SK-N-SH (cell line): ENCODE data around the gene ZNF296. TPM values are rescaled to one million over a fixed set of nuclear protein-coding genes. Genes with fewer than 3 reads are reported as not detected.

Experiments
- CTCF ChIA-PET: fragments of 300-600, 350-600 bp; formaldehyde crosslinking; extraction: SDS; loops from one replicate; lab custom pipeline; 2021; lab: Yijun Ruan, JAX
- POLR2A ChIA-PET: fragments of 350-600 bp; sonication (Branson Sonifier 250); formaldehyde crosslinking; extraction: SDS; loops from one replicate; lab custom pipeline; 2020; ENCODE audit warnings: antibody characterized with exemption, inconsistent platforms; lab: Yijun Ruan, JAX
- DNase-seq: peaks from one replicate; pipeline ENCODE4 v3.0.0; 2012
- H2AFZ ChIP-seq: fragments of 200-600 bp; sonication (generic); 2 replicates; pipeline ENCODE4 v1.8.1; 2016; ENCODE audit warnings: antibody characterized with exemption, mild to moderate bottlenecking, low read depth
- H3F3A ChIP-seq: fragments of 200-600 bp; sonication (generic); replicated peaks from 2 replicates; pipeline ENCODE3; 2016; ENCODE audit warnings: antibody characterized with exemption, mild to moderate bottlenecking; ENCODE audit not compliant: insufficient read depth
- H3K27ac ChIP-seq, 2 experiments: fragments of 200-500 bp in 1 of 2; fragments of 200-600 bp in 1 of 2; sonication (Bioruptor generic) in 1 of 2; sonication (generic), shearing (Covaris generic) in 1 of 2; 2 replicates each; pipeline versions ENCODE4 v1.5.1 to v1.6.1; 2014 to 2016; ENCODE audit warnings: low read depth in 2 of 2, inconsistent platforms in 1 of 2, low read length in 1 of 2, mild to moderate bottlenecking in 1 of 2, mixed read lengths in 1 of 2
- H3K27me3 ChIP-seq: fragments of 200-600 bp; sonication (generic), shearing (Covaris generic); 2 replicates; pipeline ENCODE4 v1.6.1; 2016; ENCODE audit warnings: mixed run types; ENCODE audit not compliant: insufficient read depth
- H3K36me3 ChIP-seq, 2 experiments: fragments of 200-500 bp in 1 of 2; fragments of 200-600 bp in 1 of 2; sonication (Bioruptor generic) in 1 of 2; sonication (generic) in 1 of 2; replicated peaks in 1 of 2; 2 replicates each; pipeline versions ENCODE3 to v1.5.1; 2014 to 2016; ENCODE audit warnings: low read length in 1 of 2, mild to moderate bottlenecking in 1 of 2; ENCODE audit not compliant: insufficient read depth in 2 of 2, control insufficient read depth in 1 of 2
- H3K4me1 ChIP-seq, 2 experiments: fragments of 200-500 bp in 1 of 2; fragments of 200-600 bp in 1 of 2; sonication (Bioruptor generic) in 1 of 2; sonication (generic), shearing (Covaris generic) in 1 of 2; 2 replicates each; pipeline versions ENCODE4 v1.5.1 to v1.6.1; 2014 to 2016; ENCODE audit warnings: low read depth in 1 of 2, low read length in 1 of 2, mixed run types in 1 of 2; ENCODE audit not compliant: insufficient read depth in 2 of 2, control insufficient read depth in 1 of 2
- H3K4me2 ChIP-seq: fragments of 200-600 bp; sonication (generic), shearing (Covaris generic); 2 replicates; pipeline ENCODE4 v1.6.1; 2017; ENCODE audit warnings: mixed run types
- H3K4me3 ChIP-seq, 2 experiments: fragments of 200-500 bp in 1 of 2; fragments of 200-600 bp in 1 of 2; sonication (Bioruptor generic) in 1 of 2; sonication (generic), shearing (Covaris generic) in 1 of 2; 2 replicates each; pipeline versions ENCODE4 v1.5.1 to v1.8.1; 2014 to 2016; ENCODE audit warnings: low read depth in 2 of 2, inconsistent platforms in 1 of 2, low read length in 1 of 2, mild to moderate bottlenecking in 1 of 2, mixed read lengths in 1 of 2, moderate library complexity in 1 of 2
- H3K79me2 ChIP-seq: fragments of 200-600 bp; sonication (generic); 2 replicates; pipeline ENCODE4 v1.8.1; 2017; ENCODE audit warnings: mild to moderate bottlenecking; ENCODE audit not compliant: insufficient read depth
- H3K9ac ChIP-seq: fragments of 200-600 bp; sonication (generic); 2 replicates; pipeline ENCODE4 v1.6.1; 2017; ENCODE audit warnings: mixed run types
- H3K9me2 ChIP-seq: fragments of 200-600 bp; sonication (generic); 2 replicates; pipeline ENCODE4 v1.6.1; 2017; ENCODE audit warnings: mixed run types
- H3K9me3 ChIP-seq: fragments of 200-600 bp; sonication (generic); 2 replicates; pipeline ENCODE4 v1.6.1; 2017; ENCODE audit warnings: mixed run types, mild to moderate bottlenecking, moderate library complexity
- H4K20me1 ChIP-seq: fragments of 200-600 bp; sonication (generic); 2 replicates; pipeline ENCODE4 v1.6.1; 2017; ENCODE audit warnings: mild to moderate bottlenecking, mixed run types; ENCODE audit not compliant: insufficient read depth
- CTCF ChIP-seq: fragments of 200-600 bp; sonication (generic); IDR thresholded peaks from 2 replicates; pipeline ENCODE4 v1.6.1; 2017; ENCODE audit warnings: antibody characterized with exemption, mild to moderate bottlenecking, moderate library complexity
- EP300 ChIP-seq, 2 experiments: IDR thresholded peaks; 2 replicates each; pipeline versions ENCODE4 v1.4.0 to v1.6.1; 2012; ENCODE audit warnings: borderline replicate concordance in 1 of 2, low read depth in 1 of 2, low read length in 1 of 2
- EZH2phosphoT487 ChIP-seq: fragments of 200-600 bp; sonication (generic); IDR thresholded peaks from 2 replicates; pipeline ENCODE4 v1.6.1; 2017; ENCODE audit warnings: low read depth, mixed run types, mild to moderate bottlenecking, antibody characterized with exemption, moderate library complexity, borderline replicate concordance
- FOSL2 ChIP-seq: IDR thresholded peaks from 2 replicates; pipeline ENCODE4 v1.4.0; 2012; ENCODE audit warnings: low read depth, mild to moderate bottlenecking, moderate library complexity, borderline replicate concordance
- GABPA ChIP-seq: IDR thresholded peaks from 2 replicates; pipeline ENCODE4 v1.4.0; 2012; ENCODE audit warnings: low read depth, mild to moderate bottlenecking
- GATA2 ChIP-seq: sonication (generic); formaldehyde crosslinking; IDR thresholded peaks from 2 replicates; pipeline ENCODE4 v1.5.0; 2020; ENCODE audit warnings: mild to moderate bottlenecking, missing genetic modification reagents
- IRF3 ChIP-seq: fragments of 150-350 bp; IDR thresholded peaks from 2 replicates; pipeline ENCODE4 v1.6.1; 2016; ENCODE audit warnings: mild to moderate bottlenecking, low read depth, low read length
- MAX ChIP-seq: IDR thresholded peaks from 2 replicates; pipeline ENCODE4 v1.4.0; 2012; ENCODE audit warnings: low read depth
- MEF2A ChIP-seq: IDR thresholded peaks from 2 replicates; pipeline ENCODE4 v1.4.0; 2012; ENCODE audit warnings: low read depth, borderline replicate concordance
- MXI1 ChIP-seq: IDR thresholded peaks from 2 replicates; pipeline ENCODE4 v1.6.1; 2012; ENCODE audit warnings: mild to moderate bottlenecking, low read depth, low read length, improper control_type of control experiment
- NRF1 ChIP-seq: IDR thresholded peaks from 2 replicates; pipeline ENCODE4 v1.6.1; 2012; ENCODE audit warnings: low read depth, mild to moderate bottlenecking, low read length
- RAD21 ChIP-seq: IDR thresholded peaks from 2 replicates; pipeline ENCODE4 v1.6.1; 2012; ENCODE audit warnings: mild to moderate bottlenecking, low read length
- RCOR1 ChIP-seq: fragments of 150-350 bp; IDR thresholded peaks from 2 replicates; pipeline ENCODE4 v1.6.1; 2017; ENCODE audit warnings: antibody characterized with exemption, low read length
- SMC3 ChIP-seq: IDR thresholded peaks from 2 replicates; pipeline ENCODE4 v1.6.1; 2012; ENCODE audit warnings: low read depth, low read length, improper control_type of control experiment
- TCF12 ChIP-seq: IDR thresholded peaks from 2 replicates; pipeline ENCODE4 v1.4.0; 2012
- TEAD4 ChIP-seq: IDR thresholded peaks from 2 replicates; pipeline ENCODE4 v1.4.0; 2012; ENCODE audit warnings: mild to moderate bottlenecking, borderline replicate concordance; ENCODE audit not compliant: insufficient read depth
- ZBTB33 ChIP-seq: IDR thresholded peaks from 2 replicates; pipeline ENCODE4 v1.4.0; 2012; ENCODE audit warnings: low read depth, borderline replicate concordance
- WGBS: methylation state at CpG from one replicate; pipeline ENCODE4 v1.1.6; 2017; ENCODE audit warnings: low lambda C conversion rate; 5-methylcytosine and 5-hydroxymethylcytosine counted together
- polyA plus RNA-seq, 3 experiments: library from polyadenylated mRNA; depleted of rRNA; stranded (reverse); fragments of >200 nt; gene quantifications; 2 replicates each; pipeline ENCODE4 v1.2.3, GENCODE V29; 2012

The ZNF296 gene
- polyA plus RNA-seq, 1 of the 3 experiments (the other 2 are of a cell fraction), result 0.21 TPM

GRCh38 chr19:45051929-45052579 is 24.2 kb downstream of the ZNF296 start:
- Histone ChIP-seq H3K9me3 (no peaks in the 10 kb centered on the region), H3K9me2 (no peaks in the 10 kb centered on the region), H3K27me3 (no peaks in the 10 kb centered on the region), H3K4me3 (no peak overlapping the region), H3K4me2 (no peak overlapping the region), H3K27ac (no peak overlapping the region), H3F3A (peaks cover 4% of the 10 kb centered on the region), H3K9ac (no peak overlapping the region), H4K20me1 (peaks cover 58% of the 10 kb centered on the region), H3K79me2 (peaks cover 73% of the 10 kb centered on the region), H2AFZ (no peak overlapping the region), H3K4me1 (no peaks in the 10 kb centered on the region; a peak in 1 of 4 replicates), H3K36me3 (peaks cover 11 to 42% of the 10 kb centered on the region in 2 experiments)
- ChIA-PET CTCF (interaction anchor here (1.3 to 3.8 kb wide), 2 partner anchors 8 to 35 kb away, joined by 3 to 16 read pairs; no protein-coding TSS in a partner anchor), POLR2A (no interaction called here)
- 81% methylated on average over 8 of the region's 9 CpGs for WGBS
- no peak for DNase-seq
- no peak for TF ChIP-seq GABPA
- no peak for TF ChIP-seq MEF2A
- no peak for TF ChIP-seq IRF3
- no peak for TF ChIP-seq GATA2 (CRISPR knock-in tag)
- TF ChIP-seq TCF12, result no peak
- TF ChIP-seq NRF1, result no peak
- TF ChIP-seq RAD21, result no peak
- TF ChIP-seq CTCF, result no peak
- TF ChIP-seq RCOR1, result no peak

GRCh38 chr19:45050036-45050435 is 26.2 kb downstream of the ZNF296 start:
- Histone ChIP-seq H3K27me3 (no peaks in the 10 kb centered on the region), H2AFZ (no peak overlapping the region), H3K9me2 (no peaks in the 10 kb centered on the region), H3K4me1 (no peaks in the 10 kb centered on the region; a peak in 1 of 4 replicates), H3K4me2 (no peak overlapping the region), H3K36me3 (peaks cover 16 to 39% of the 10 kb centered on the region in 2 experiments), H4K20me1 (peaks cover 78% of the 10 kb centered on the region), H3K9ac (no peak overlapping the region), H3K9me3 (no peaks in the 10 kb centered on the region), H3K27ac (no peak overlapping the region), H3F3A (peaks cover 4% of the 10 kb centered on the region), H3K4me3 (no peak overlapping the region), H3K79me2 (peaks cover 91% of the 10 kb centered on the region)
- no peak for DNase-seq
- WGBS, result 97% methylated on average over 6 of the region's 6 CpGs
- ChIA-PET CTCF (interaction anchor here (1.4 to 3.8 kb wide), 2 partner anchors 8 to 10 kb away, joined by 5 to 16 read pairs; no protein-coding TSS in a partner anchor), POLR2A (interaction anchor here (1.8 kb wide), 1 partner anchor 10 kb away, joined by 4 read pairs; no protein-coding TSS in a partner anchor)
- no peak for TF ChIP-seq TEAD4
- TF ChIP-seq GATA2 (CRISPR knock-in tag), result no peak
- no peak for TF ChIP-seq MXI1
- TF ChIP-seq TCF12, result no peak
- no peak for TF ChIP-seq CTCF
- TF ChIP-seq EZH2phosphoT487, result no peak
- TF ChIP-seq IRF3, result no peak
- TF ChIP-seq SMC3, result no peak
- no peak for TF ChIP-seq RCOR1
- TF ChIP-seq ZBTB33, result no peak
- TF ChIP-seq MAX, result no peak
- TF ChIP-seq FOSL2, result no peak
- TF ChIP-seq EP300 (IDR thresholded peaks at IDR 0.05; ENCODE audit: borderline replicate concordance in 1 of 2, low read depth in 1 of 2, low read length in 1 of 2), result no peak
- no peak for TF ChIP-seq NRF1
